Neuronal stem cell (in vitro differentiated cells): ENCODE measurements around the gene EML1.

Experiments
- DNase-seq: peaks from one replicate; pipeline ENCODE4 v3.0.0-alpha.2; 2013; ENCODE audit warnings: low spot score
- H2AFZ ChIP-seq: one replicate; pipeline ENCODE4 v1.6.1; 2013; ENCODE audit warnings: mild to moderate bottlenecking, low read length, inconsistent platforms
- H2AK5ac ChIP-seq: 2 replicates; pipeline ENCODE4 v1.6.1; 2013; ENCODE audit warnings: low read depth, mild to moderate bottlenecking, inconsistent platforms, low read length, moderate library complexity, mixed read lengths
- H2BK120ac ChIP-seq: 2 replicates; pipeline ENCODE4 v1.6.1; 2013; ENCODE audit warnings: low read depth, mild to moderate bottlenecking, inconsistent platforms, low read length, moderate library complexity, mixed read lengths
- H2BK12ac ChIP-seq: one replicate; pipeline ENCODE4 v1.6.1; 2013; ENCODE audit warnings: low read length, inconsistent platforms
- H2BK15ac ChIP-seq: 2 replicates; pipeline ENCODE4 v1.6.1; 2013; ENCODE audit warnings: mild to moderate bottlenecking, low read length, inconsistent platforms, mixed read lengths
- H2BK5ac ChIP-seq: one replicate; pipeline ENCODE4 v1.6.1; 2013; ENCODE audit warnings: inconsistent platforms, mild to moderate bottlenecking, low read length, moderate library complexity
- H3K14ac ChIP-seq: one replicate; pipeline ENCODE4 v1.6.1; 2013; ENCODE audit warnings: low read length, inconsistent platforms
- H3K18ac ChIP-seq: 2 replicates; pipeline ENCODE4 v1.6.1; 2013; ENCODE audit warnings: low read length, inconsistent platforms
- H3K23ac ChIP-seq: 2 replicates; pipeline ENCODE4 v1.6.1; 2013; ENCODE audit warnings: low read depth, mild to moderate bottlenecking, mixed read lengths, low read length, inconsistent platforms; ENCODE audit not compliant: poor library complexity
- H3K27ac ChIP-seq: replicated peaks from 3 replicates; pipeline ENCODE4 v1.5.1; 2013; ENCODE audit warnings: low read length, inconsistent platforms
- H3K27me3 ChIP-seq, 3 experiments: 2 replicates each; pipeline ENCODE4 v1.6.1; 2013; ENCODE audit warnings: low read length in 3 of 3, mild to moderate bottlenecking in 2 of 3, inconsistent platforms in 1 of 3, low read depth in 1 of 3, mixed read lengths in 1 of 3, moderate library complexity in 1 of 3; ENCODE audit not compliant: control insufficient read depth in 3 of 3, insufficient read depth in 3 of 3
- H3K36me3 ChIP-seq, 2 donors: replicated peaks in 1 of 2; 2 replicates each; pipeline ENCODE4 v1.6.1; 2013; ENCODE audit warnings: low read length in 2 of 2; ENCODE audit not compliant: control insufficient read depth in 2 of 2, insufficient read depth in 2 of 2
- H3K4ac ChIP-seq: 2 replicates; pipeline ENCODE4 v1.6.1; 2013; ENCODE audit warnings: inconsistent platforms, mild to moderate bottlenecking, low read length, moderate library complexity
- H3K4me1 ChIP-seq, 2 donors: 1 replicate in 1 of 2; 2 replicates in 1 of 2; pipeline ENCODE4 v1.6.1; 2013; ENCODE audit warnings: low read length in 2 of 2, low read depth in 1 of 2; ENCODE audit not compliant: control insufficient read depth in 2 of 2, insufficient read depth in 1 of 2
- H3K4me2 ChIP-seq: one replicate; pipeline ENCODE4 v1.6.1; 2013; ENCODE audit warnings: mild to moderate bottlenecking, low read length, inconsistent platforms; ENCODE audit not compliant: insufficient read depth, poor library complexity, severe bottlenecking
- H3K4me3 ChIP-seq, 2 donors: 2 replicates each; pipeline ENCODE4 v1.5.1; 2013; ENCODE audit warnings: low read length in 2 of 2, mild to moderate bottlenecking in 2 of 2, inconsistent platforms in 1 of 2, moderate library complexity in 1 of 2
- H3K79me1 ChIP-seq: one replicate; pipeline ENCODE4 v1.6.1; 2013; ENCODE audit warnings: low read depth, mild to moderate bottlenecking, inconsistent platforms, low read length, moderate library complexity
- H3K9ac ChIP-seq: one replicate; pipeline ENCODE4 v1.6.1; 2013; ENCODE audit warnings: mild to moderate bottlenecking, low read depth, low read length, inconsistent platforms; ENCODE audit not compliant: poor library complexity
- H3K9me3 ChIP-seq, 2 donors: replicated peaks in 1 of 2; 2 replicates each; pipeline versions ENCODE3 to v1.6.1; 2013; ENCODE audit warnings: low read length in 2 of 2, mild to moderate bottlenecking in 2 of 2, inconsistent platforms in 1 of 2, low read depth in 1 of 2, mixed read lengths in 1 of 2, moderate library complexity in 1 of 2; ENCODE audit not compliant: control insufficient read depth in 2 of 2, insufficient read depth in 1 of 2
- H4K8ac ChIP-seq: one replicate; pipeline ENCODE4 v1.6.1; 2013; ENCODE audit warnings: low read depth, mild to moderate bottlenecking, inconsistent platforms, low read length, moderate library complexity
- H4K91ac ChIP-seq: one replicate; pipeline ENCODE4 v1.6.1; 2013; ENCODE audit warnings: low read length, low read depth, mild to moderate bottlenecking, inconsistent platforms; ENCODE audit not compliant: poor library complexity
- WGBS, 2 donors: extraction: QIAGEN DNeasy Blood & Tissue Kit; methylation state at CpG; one replicate each; pipeline ENCODE4 v1.1.7; 2013; ENCODE audit warnings: missing lambda C conversion rate in 2 of 2, mixed read lengths in 1 of 2; ENCODE audit not compliant: insufficient read length in 2 of 2, insufficient replicate concordance in 1 of 2; ENCODE audit errors: extremely low coverage in 2 of 2; 5-methylcytosine and 5-hydroxymethylcytosine counted together

Gene EML1

GRCh38 chr14:99772371-99773283 lies 20.6 kb upstream of the EML1 start:
- Histone ChIP-seq H2BK5ac (no peak overlapping the region), H3K27me3 (peaks cover 0 to 27% (median 0%) of the 10 kb centered on the region in 3 experiments), H3K4me2 (no peak overlapping the region), H3K79me1 (no peaks in the 10 kb centered on the region), H2BK15ac (no peak overlapping the region), H4K91ac (no peak overlapping the region), H2AK5ac (peak overlapping the region; percentile 50), H3K9me3 (peaks cover 3 to 4% of the 10 kb centered on the region in 2 donors), H3K36me3 (no peaks in the 10 kb centered on the region), H4K8ac (no peak overlapping the region), H3K9ac (no peak overlapping the region), H3K4me3 (no peak overlapping the region), H2BK12ac (no peak overlapping the region), H3K18ac (no peak overlapping the region), H2AFZ (no peak overlapping the region), H2BK120ac (no peak overlapping the region), H3K4ac (no peak overlapping the region), H3K4me1 (peaks cover 23 to 26% of the 10 kb centered on the region in 2 donors), H3K27ac (no peak overlapping the region), H3K23ac (no peak overlapping the region), H3K14ac (no peak overlapping the region)
- WGBS, 2 donors, result no CpG with 5 or more reads among the region's 8 CpGs
- DNase-seq, result no peak

- peaks cover 20 to 21% of the 10 kb centered on the region in 2 donors for H3K4me1 ChIP-seq
- H2BK120ac ChIP-seq, result peak overlapping the region; percentile 47
- H3K27ac ChIP-seq, result no peak overlapping the region
These were observed 19.4 kb upstream of the EML1 start for GRCh38 chr14:99773521-99774497.

GRCh38 chr14:99774556-99775307 lies 18.5 kb upstream of the EML1 start:
- DNase-seq, result no peak
- no peak overlapping the region for H3K4me2 ChIP-seq
- WGBS, 2 donors, result no CpG with 5 or more reads among the region's 6 CpGs

More at GRCh38 chr14:99773521-99774497, 19.4 kb upstream of the EML1 start:
- WGBS, 2 donors, result no CpG with 5 or more reads among the region's 26 CpGs
- no peak overlapping the region for H2BK5ac ChIP-seq
- no peaks in the 10 kb centered on the region for H3K79me1 ChIP-seq
- H3K4ac ChIP-seq, result no peak overlapping the region
- H2AFZ ChIP-seq, result peak overlapping the region; percentile 87
- no peak for DNase-seq
- peak overlapping the region; percentile 96 for H3K18ac ChIP-seq
- no peak overlapping the region for H4K91ac ChIP-seq
- H3K4me3 ChIP-seq, result no peak overlapping the region
- no peak overlapping the region for H3K4me2 ChIP-seq
- H4K8ac ChIP-seq, result no peak overlapping the region
- H3K14ac ChIP-seq, result no peak overlapping the region
- no peak overlapping the region for H3K9ac ChIP-seq
- H3K23ac ChIP-seq, result peak overlapping the region; percentile 17
- H3K36me3 ChIP-seq, result no peaks in the 10 kb centered on the region
- no peak overlapping the region for H2BK12ac ChIP-seq
- peaks cover 3 to 11% of the 10 kb centered on the region in 2 donors for H3K9me3 ChIP-seq
- peak overlapping the region; percentile 87 for H2BK15ac ChIP-seq
- peak overlapping the region; percentile 36 for H2AK5ac ChIP-seq
- peaks cover 0 to 29% (median 0%) of the 10 kb centered on the region in 3 experiments for H3K27me3 ChIP-seq

More at GRCh38 chr14:99774556-99775307, 18.5 kb upstream of the EML1 start:
- H3K23ac ChIP-seq, result no peak overlapping the region
- peaks cover 20 to 21% of the 10 kb centered on the region in 2 donors for H3K4me1 ChIP-seq
- peak overlapping the region; percentile 8 for H2BK15ac ChIP-seq
- H3K14ac ChIP-seq, result no peak overlapping the region
- no peak overlapping the region for H2BK5ac ChIP-seq
- H2AK5ac ChIP-seq, result peak overlapping the region; percentile 36
- H3K79me1 ChIP-seq, result no peaks in the 10 kb centered on the region
- H2BK12ac ChIP-seq, result no peak overlapping the region
- peaks cover 0 to 8% of the 10 kb centered on the region in 2 donors for H3K9me3 ChIP-seq
- H3K18ac ChIP-seq, result peak overlapping the region; percentile 20
- no peak overlapping the region for H3K4me3 ChIP-seq
- H3K27ac ChIP-seq, result no peak overlapping the region
- no peaks in the 10 kb centered on the region for H3K36me3 ChIP-seq
- no peak overlapping the region for H2AFZ ChIP-seq
- H4K91ac ChIP-seq, result no peak overlapping the region
- no peak overlapping the region for H3K4ac ChIP-seq
- H2BK120ac ChIP-seq, result no peak overlapping the region
- H3K9ac ChIP-seq, result no peak overlapping the region
- no peak overlapping the region for H4K8ac ChIP-seq
- H3K27me3 ChIP-seq, result peaks cover 0 to 29% (median 0%) of the 10 kb centered on the region in 3 experiments
